GM12878 (cell line): ENCODE measurements around the gene FNDC8. TPM values are rescaled to one million over a fixed set of nuclear protein-coding genes. Genes with fewer than 3 reads are reported as not detected.

ENCODE experiments used
- BCLAF1 ChIP-seq: fragments of 450-650 bp; IDR thresholded peaks from 2 replicates; pipeline ENCODE4 v1.6.1; 2017; ENCODE audit warnings: antibody characterized with exemption, mild to moderate bottlenecking, moderate library complexity
- CHD2 ChIP-seq: IDR thresholded peaks from 2 replicates; pipeline ENCODE4 v1.6.1; 2011; ENCODE audit warnings: low read depth, low read length, improper control_type of control experiment, borderline replicate concordance
- IKZF1 ChIP-seq: fragments of 450-650 bp; conservative IDR thresholded peaks from 2 replicates; pipeline ENCODE4 v1.6.1; 2017; ENCODE audit warnings: antibody characterized with exemption, mild to moderate bottlenecking
- MAX ChIP-seq: IDR thresholded peaks from 2 replicates; pipeline ENCODE4 v1.6.1; 2012; ENCODE audit warnings: low read depth, low read length, improper control_type of control experiment
- MTA2 ChIP-seq: fragments of 450-650 bp; IDR thresholded peaks from 2 replicates; pipeline ENCODE4 v1.6.1; 2016; ENCODE audit warnings: low read depth, mild to moderate bottlenecking, moderate library complexity
- MXI1 ChIP-seq: fragments of 150-350 bp; IDR thresholded peaks from 2 replicates; pipeline ENCODE4 v1.6.1; 2011; ENCODE audit warnings: low read depth, mild to moderate bottlenecking, inconsistent platforms, low read length, improper control_type of control experiment
- NBN ChIP-seq: fragments of 450-650 bp; IDR thresholded peaks from 2 replicates; pipeline ENCODE4 v1.6.1; 2016
- NR2C1 ChIP-seq: fragments of 450-650 bp; IDR thresholded peaks from 2 replicates; pipeline ENCODE4 v1.6.1; 2017; ENCODE audit warnings: antibody characterized with exemption, mild to moderate bottlenecking, moderate library complexity
- NR2F1 ChIP-seq: fragments of 450-650 bp; conservative IDR thresholded peaks from 2 replicates; pipeline ENCODE4 v1.6.1; 2017; ENCODE audit warnings: mild to moderate bottlenecking
- PAX5 ChIP-seq: IDR thresholded peaks from 2 replicates; pipeline ENCODE4 v1.6.1; 2011; ENCODE audit warnings: low read depth, low read length, borderline replicate concordance
- PKNOX1 ChIP-seq: fragments of 450-650 bp; IDR thresholded peaks from 2 replicates; pipeline ENCODE4 v1.6.1; 2016; ENCODE audit warnings: mild to moderate bottlenecking
- SIN3A ChIP-seq: IDR thresholded peaks from 2 replicates; pipeline ENCODE4 v1.6.1; 2012; ENCODE audit warnings: low read depth, low read length, improper control_type of control experiment
- SKIL ChIP-seq: fragments of 450-650 bp; IDR thresholded peaks from 2 replicates; pipeline ENCODE4 v1.6.1; 2017; ENCODE audit warnings: mild to moderate bottlenecking, low read depth, inconsistent platforms; ENCODE audit not compliant: poor library complexity, severe bottlenecking
- SREBF1 ChIP-seq: IDR thresholded peaks from 2 replicates; pipeline ENCODE4 v1.6.1; 2012; ENCODE audit warnings: mild to moderate bottlenecking, low read length
- SRF ChIP-seq, 2 experiments: IDR thresholded peaks; 2 replicates each; pipeline ENCODE4 v1.6.1; 2011; ENCODE audit warnings: low read depth in 2 of 2, low read length in 2 of 2, mild to moderate bottlenecking in 1 of 2, moderate library complexity in 1 of 2
- STAT1 ChIP-seq: fragments of 450-650 bp; conservative IDR thresholded peaks from 2 replicates; pipeline ENCODE4 v1.6.1; 2014; ENCODE audit warnings: antibody characterized with exemption, mild to moderate bottlenecking
- WRNIP1 ChIP-seq: IDR thresholded peaks from 2 replicates; pipeline ENCODE4 v1.6.1; 2011; ENCODE audit warnings: low read depth, low read length, improper control_type of control experiment, borderline replicate concordance
- ZBED1 ChIP-seq: IDR thresholded peaks from 2 replicates; pipeline ENCODE4 v1.6.1; 2016; ENCODE audit warnings: borderline replicate concordance
- ZNF217 ChIP-seq: fragments of 450-650 bp; IDR thresholded peaks from 2 replicates; pipeline ENCODE4 v1.6.1; 2017; ENCODE audit warnings: antibody characterized with exemption, mild to moderate bottlenecking
- ZNF384 ChIP-seq: IDR thresholded peaks from 2 replicates; pipeline ENCODE4 v1.6.1; 2012; ENCODE audit warnings: low read depth, mild to moderate bottlenecking, low read length, improper control_type of control experiment, borderline replicate concordance
- polyA plus RNA-seq, 11 experiments: library from polyadenylated mRNA; depleted of rRNA in 4 of 11; unstranded in 6 of 11; stranded (reverse) in 5 of 11; fragments of >200 nt; fragmentation: Nextera tagmentation in 4 of 11; fragmentation: Illumina TruSeq in 1 of 11; extraction: Ambion mirVana in 4 of 11; extraction: Trizol in 1 of 11; gene quantifications; 1 replicate in 1 of 11; 2 replicates in 10 of 11; pipeline versions ENCODE4 v1.2.1 to v1.2.3, GENCODE V29; 2011 to 2016; ENCODE audit warnings: inconsistent platforms in 2 of 11, missing spikeins in 2 of 11, low read depth in 1 of 11
- total RNA-seq, 4 experiments: library from RNA; depleted of rRNA in 3 of 4; stranded (reverse); fragments of >200 nt in 3 of 4; fragmentation: Illumina TruSeq in 1 of 4; extraction: Trizol in 1 of 4; gene quantifications; 2 replicates each; pipeline versions ENCODE4 v1.2.1 to v1.2.3, GENCODE V29; 2013 to 2021

The FNDC8 gene
- total and polyA plus RNA-seq, 10 of the 15 experiments (the other 5 are each of a cell fraction or from before 2014, with no cell fraction given) = 0.06 to 0.15 (median 0.11) TPM; not detected in 7

- no peak for TF ChIP-seq SREBF1
- TF ChIP-seq ZNF384 = no peak
- peak; percentile 60; the same call in 1 of the 2 replicates for TF ChIP-seq CHD2
- TF ChIP-seq PKNOX1 = peak; percentile 20; the same call in 1 of the 2 replicates
- TF ChIP-seq ZBED1 = no peak
- peak; percentile 99 for TF ChIP-seq MAX
- TF ChIP-seq IKZF1 = peak; percentile 89
- TF ChIP-seq NBN = 0 out of 2 replicates have a peak, but pooled peaks have one; percentile 52
- TF ChIP-seq NR2F1 = 0 out of 2 replicates have a peak, but pooled peaks have one; percentile 14
- TF ChIP-seq SRF (IDR thresholded peaks at IDR 0.05; ENCODE audit: low read depth in 2 of 2, low read length in 2 of 2) = no peak
- no peak for TF ChIP-seq SKIL
- peak; percentile 99 for TF ChIP-seq MXI1
- TF ChIP-seq SIN3A = peak; percentile 96
- no peak for TF ChIP-seq MTA2
- peak; percentile 45; the same call in 1 of the 2 replicates for TF ChIP-seq NR2C1
- TF ChIP-seq ZNF217 = no peak
- TF ChIP-seq STAT1 = no peak
- TF ChIP-seq WRNIP1 = no peak
- TF ChIP-seq PAX5 = no peak
- TF ChIP-seq BCLAF1 = no peak
Measured at GRCh38 chr17:35141681-35142466, 20.5 kb downstream of the FNDC8 start, which contains the start of gene NLE1 (continued).
